GM10847 (cell line): Measurements from ENCODE around the gene PRKAR1B.

Experiments used
- POLR2A ChIP-seq: IDR thresholded peaks from 2 replicates; pipeline ENCODE4 v1.6.1; 2011; ENCODE audit not compliant: insufficient read length; ENCODE audit errors: extremely low read depth

The PRKAR1B gene

GRCh38 chr7:556837-557557, 170.1 kb downstream of the PRKAR1B start:
- TF ChIP-seq POLR2A, result no peak

- TF ChIP-seq POLR2A, result no peak
These were observed 170.7 kb downstream of the PRKAR1B start for GRCh38 chr7:556291-556826.

- TF ChIP-seq POLR2A, result no peak
These were observed 171.4 kb downstream of the PRKAR1B start for GRCh38 chr7:555551-556160.

- no peak for TF ChIP-seq POLR2A
These were observed 173.4 kb downstream of the PRKAR1B start for GRCh38 chr7:553636-554111.

GRCh38 chr7:552868-553635, 174.0 kb downstream of the PRKAR1B start:
- TF ChIP-seq POLR2A, result no peak

GRCh38 chr7:550881-551614, 176.0 kb downstream of the PRKAR1B start:
- no peak for TF ChIP-seq POLR2A

GRCh38 chr7:549891-550625, 177.0 kb downstream of the PRKAR1B start:
- TF ChIP-seq POLR2A, result no peak

GRCh38 chr7:549066-549890, 177.8 kb downstream of the PRKAR1B start:
- no peak for TF ChIP-seq POLR2A

- TF ChIP-seq POLR2A, result no peak
These were observed 178.7 kb downstream of the PRKAR1B start for GRCh38 chr7:548401-548800.

- no peak for TF ChIP-seq POLR2A
These were observed 181.6 kb downstream of the PRKAR1B start for GRCh38 chr7:545470-545869.

- TF ChIP-seq POLR2A, result no peak
These were observed 182.5 kb downstream of the PRKAR1B start for GRCh38 chr7:544338-545221.

GRCh38 chr7:543501-544337, 183.4 kb downstream of the PRKAR1B start:
- TF ChIP-seq POLR2A, result no peak
